Activated CD8-positive, alpha-beta T cell treated with anti-CD3 and anti-CD28 coated beads for 36 hours (primary cell): ENCODE results near the gene LUZP1. TPM values are rescaled to one million over a fixed set of nuclear protein-coding genes. Genes with fewer than 3 reads are reported as not detected.

ENCODE experiments used
- ATAC-seq: fragments of 200-7000 bp; cut with Tn5 transposase; one replicate; pipeline ENCODE4 v1.10.0; 2021; ENCODE audit warnings: mild to moderate bottlenecking, moderate library complexity
- CTCF ChIA-PET: fragments of 350-600 bp; sonication (Branson Sonifier 250); formaldehyde crosslinking; loops from one replicate; lab custom pipeline; 2021; ENCODE audit warnings: antibody characterized with exemption; lab: Charles Lee
- POLR2A ChIA-PET: fragments of 350-600 bp; sonication (Branson Sonifier 250); formaldehyde crosslinking; loops from one replicate; lab custom pipeline; 2021; ENCODE audit warnings: antibody characterized with exemption; lab: Charles Lee
- DNase-seq: peaks from one replicate; pipeline ENCODE4 v3.0.0-alpha.2; 2020
- H3K27ac Mint-ChIP-seq: one replicate; pipeline ENCODE4 v1.8.0; 2021; ENCODE audit warnings: mild to moderate bottlenecking, mixed read lengths
- H3K27me3 Mint-ChIP-seq: one replicate; pipeline ENCODE4 v1.8.0; 2021; ENCODE audit warnings: mixed read lengths
- H3K36me3 Mint-ChIP-seq: one replicate; pipeline ENCODE4 v1.8.0; 2021; ENCODE audit warnings: low read depth, mixed read lengths
- H3K4me1 Mint-ChIP-seq: one replicate; pipeline ENCODE4 v1.8.0; 2021; ENCODE audit warnings: low read depth, mixed read lengths
- H3K4me3 Mint-ChIP-seq: one replicate; pipeline ENCODE4 v1.8.0; 2021; ENCODE audit warnings: mild to moderate bottlenecking, moderate library complexity, mixed read lengths
- H3K9me3 Mint-ChIP-seq: one replicate; pipeline ENCODE4 v1.8.0; 2021; ENCODE audit warnings: mixed read lengths
- CTCF ChIP-seq: fragments of 200-600 bp; IDR thresholded peaks from one replicate; pipeline ENCODE4 v1.8.0; 2022; ENCODE audit warnings: antibody characterized with exemption, mild to moderate bottlenecking
- intact Hi-C: fragments of 100-400 bp; cut with micrococcal nuclease; formaldehyde crosslinking; loops from one replicate; pipeline ENCODE4 v1.10.0; 2022
- total RNA-seq, 2 experiments: library from RNA; stranded (reverse); gene quantifications; one replicate each; pipeline ENCODE4 v1.2.3, GENCODE V29; 2021

The LUZP1 gene
- total RNA-seq, 2 experiments from 2014 or later, result 14.9 to 16.0 TPM

DNA sequence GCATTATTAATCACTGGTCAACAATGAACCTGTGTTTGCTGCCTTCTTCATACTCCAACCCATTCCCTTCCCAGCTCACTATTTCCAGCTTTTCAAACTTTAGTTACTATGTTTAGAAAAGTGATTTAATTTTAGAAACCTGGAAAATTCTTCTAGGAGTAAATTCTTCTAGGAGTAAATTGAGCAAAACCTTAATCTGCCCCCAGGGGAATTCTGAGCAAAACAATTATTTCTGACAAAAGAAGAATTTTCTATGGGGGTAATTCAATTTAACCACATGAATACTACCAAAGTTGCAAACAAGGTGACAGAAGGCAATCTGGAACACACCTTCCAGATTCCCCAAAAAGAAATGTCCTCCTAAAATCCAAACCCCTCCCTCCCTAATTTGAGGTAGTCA lies 1.8 kb downstream of the LUZP1 start:
- DNase-seq (no peak), ATAC-seq (no peak)
- intact Hi-C loops, result no loop called here
- CTCF ChIA-PET, result interaction anchor here (1.0 to 3.2 kb wide), 6 partner anchors 9 to 68 kb away, joined by 3 to 21 read pairs (median 4); no protein-coding TSS in a partner anchor
- no peaks in the 10 kb centered on the region for H3K36me3 Mint-ChIP-seq
- peaks cover 41% of the 10 kb centered on the region for H3K4me1 Mint-ChIP-seq
- peak overlapping the region; percentile 97 for H3K4me3 Mint-ChIP-seq
- H3K27ac Mint-ChIP-seq, result no peak overlapping the region
- POLR2A ChIA-PET, result interaction anchor here (0.5 to 2.9 kb wide), 6 partner anchors 15 to 67 kb away, joined by 3 to 11 read pairs (median 4); no protein-coding TSS in a partner anchor
- no peaks in the 10 kb centered on the region for H3K9me3 Mint-ChIP-seq
- no peaks in the 10 kb centered on the region for H3K27me3 Mint-ChIP-seq
- TF ChIP-seq CTCF, result no peak

DNA sequence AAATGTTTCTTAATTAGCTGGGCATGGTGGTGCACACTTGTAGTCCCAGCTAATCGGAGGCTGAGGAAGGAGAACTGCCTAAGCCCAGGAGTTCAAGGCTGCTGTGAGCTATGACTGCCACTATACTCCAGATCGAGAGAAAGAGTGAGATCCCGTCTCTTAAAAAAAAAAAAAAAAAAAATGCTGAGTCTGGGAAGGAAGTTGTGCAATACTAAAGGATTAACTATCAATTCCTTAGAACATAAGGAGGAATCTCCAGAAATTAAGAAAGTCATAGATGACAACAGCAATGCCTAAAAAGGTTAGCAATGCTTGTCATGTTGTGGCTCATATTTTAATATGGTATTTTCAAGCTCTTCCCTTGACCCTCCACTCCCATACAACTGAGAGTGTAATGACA lies 5.3 kb downstream of the LUZP1 start:
- intact Hi-C loops, result no loop called here
- Mint-ChIP-seq H3K9me3 (no peaks in the 10 kb centered on the region), H3K36me3 (no peaks in the 10 kb centered on the region), H3K4me3 (no peak overlapping the region), H3K27ac (no peak overlapping the region), H3K4me1 (peaks cover 32% of the 10 kb centered on the region), H3K27me3 (no peaks in the 10 kb centered on the region)
- no peak for ATAC-seq
- CTCF ChIA-PET, result interaction anchor here (1.8 to 3.2 kb wide), 2 partner anchors 20 to 64 kb away, joined by 8 to 22 read pairs; no protein-coding TSS in a partner anchor
- no peak for TF ChIP-seq CTCF
- DNase-seq, result no peak
- POLR2A ChIA-PET, result no interaction called here

DNA sequence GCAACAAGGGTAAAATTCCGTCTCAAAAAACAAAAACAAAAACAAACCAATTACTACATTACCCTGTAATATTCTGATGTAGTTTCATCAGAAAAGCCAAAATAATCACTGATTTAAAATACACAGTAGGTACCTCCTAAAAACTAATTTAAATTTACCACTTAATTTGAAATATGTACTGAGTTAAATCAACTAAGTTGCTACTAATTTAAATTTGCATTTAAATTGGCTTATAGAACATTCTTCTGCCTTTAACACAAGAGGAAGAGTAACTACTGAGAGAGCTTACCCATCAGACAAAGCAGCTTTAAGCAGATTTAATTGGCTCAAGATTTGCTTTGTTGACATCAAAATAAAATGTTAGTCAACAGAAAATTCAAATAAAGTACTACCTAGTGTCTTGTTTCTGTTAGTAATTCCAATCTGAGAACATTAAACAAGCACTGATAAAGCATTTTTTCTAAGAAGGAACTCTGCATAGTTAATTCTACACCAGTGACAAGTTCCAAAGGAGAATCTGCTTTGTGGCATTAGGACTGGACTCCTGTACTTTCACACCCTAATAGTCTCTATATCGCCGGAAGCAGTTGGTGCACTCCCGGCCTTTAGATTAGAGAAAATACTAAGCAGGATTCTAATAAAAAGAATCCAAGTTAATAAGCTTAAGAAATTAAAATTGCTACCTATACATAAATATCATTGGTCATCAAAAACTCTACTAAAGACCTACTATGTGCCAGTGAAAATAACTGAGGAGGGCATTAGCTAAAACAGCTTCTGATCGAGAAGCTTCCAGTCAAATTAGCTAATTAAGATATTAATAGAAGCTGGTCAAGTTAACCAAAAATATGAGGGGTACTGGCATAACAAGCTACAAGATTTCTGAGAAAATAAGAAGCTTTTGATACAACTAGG lies 8.4 kb downstream of the LUZP1 start:
- ChIA-PET POLR2A (interaction anchor here (0.9 to 1.1 kb wide), 2 partner anchors 11 to 24 kb away, joined by 3 read pairs; no protein-coding TSS in a partner anchor), CTCF (interaction anchor here (0.8 to 3.5 kb wide), 3 partner anchors 8 to 29 kb away, joined by 3 to 32 read pairs (median 3); no protein-coding TSS in a partner anchor)
- H3K27me3 Mint-ChIP-seq, result no peaks in the 10 kb centered on the region
- no peak for ATAC-seq
- intact Hi-C loops, result no loop called here
- TF ChIP-seq CTCF, result no peak
- no peak overlapping the region for H3K27ac Mint-ChIP-seq
- H3K4me3 Mint-ChIP-seq, result no peak overlapping the region
- H3K9me3 Mint-ChIP-seq, result no peaks in the 10 kb centered on the region
- H3K4me1 Mint-ChIP-seq, result peaks cover 18% of the 10 kb centered on the region
- no peaks in the 10 kb centered on the region for H3K36me3 Mint-ChIP-seq
- DNase-seq, result no peak

DNA sequence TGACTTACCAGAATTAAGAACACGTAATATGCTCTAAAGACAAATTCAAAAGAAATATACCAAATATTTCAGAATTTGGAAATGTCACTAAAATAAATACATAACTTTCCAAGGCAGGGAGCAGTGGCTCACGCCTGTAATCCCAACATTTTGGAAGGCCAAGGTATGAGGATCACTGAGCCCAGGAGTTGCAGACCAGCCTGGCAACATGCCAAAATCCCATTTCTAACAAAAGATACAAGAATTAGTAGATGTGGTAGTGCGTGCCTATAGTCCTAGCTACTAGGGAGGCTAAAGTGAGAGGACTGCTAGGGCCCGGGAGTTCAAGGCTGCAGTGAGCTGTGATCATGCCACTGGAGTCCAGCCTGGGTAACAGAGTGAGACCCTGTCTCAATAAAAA lies 11.7 kb downstream of the LUZP1 start:
- ChIA-PET CTCF (no interaction called here), POLR2A (no interaction called here)
- no peak for TF ChIP-seq CTCF
- Mint-ChIP-seq H3K27me3 (no peaks in the 10 kb centered on the region), H3K9me3 (no peaks in the 10 kb centered on the region), H3K4me1 (peaks cover 10% of the 10 kb centered on the region), H3K27ac (no peak overlapping the region), H3K36me3 (no peaks in the 10 kb centered on the region), H3K4me3 (no peak overlapping the region)
- intact Hi-C loops, result no loop called here
- DNase-seq (no peak), ATAC-seq (no peak)
